NCI-H2227 (cell line): ENCODE data around the gene NUMA1.

Source experiments
- DNase-seq: peaks from one replicate; lab custom pipeline; 2025; ENCODE audit not compliant: unreplicated experiment; lab: John Stamatoyannopoulos, UW

NUMA1 gene

DNA sequence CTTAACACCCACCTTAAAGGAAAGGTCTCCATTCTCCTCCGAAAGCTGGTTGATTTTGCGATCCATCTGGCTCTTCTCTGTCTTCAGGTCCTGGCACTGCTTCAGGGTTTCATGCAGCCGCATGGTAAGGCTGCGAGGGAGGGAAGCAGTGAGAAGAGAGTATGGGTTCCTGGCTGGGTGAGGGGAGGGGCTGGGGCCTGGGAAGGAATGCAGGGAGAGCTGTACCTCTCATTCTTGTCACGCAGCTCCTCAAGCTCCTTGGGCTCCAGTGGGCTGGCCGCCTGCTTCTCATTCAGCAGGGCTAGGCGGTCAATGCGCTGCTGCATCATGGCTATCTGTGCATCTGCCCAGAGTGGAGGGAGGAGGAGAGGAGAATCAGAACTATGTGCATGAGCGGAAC lies 62.2 kb downstream of the NUMA1 start:
- DNase-seq, result no peak

DNA sequence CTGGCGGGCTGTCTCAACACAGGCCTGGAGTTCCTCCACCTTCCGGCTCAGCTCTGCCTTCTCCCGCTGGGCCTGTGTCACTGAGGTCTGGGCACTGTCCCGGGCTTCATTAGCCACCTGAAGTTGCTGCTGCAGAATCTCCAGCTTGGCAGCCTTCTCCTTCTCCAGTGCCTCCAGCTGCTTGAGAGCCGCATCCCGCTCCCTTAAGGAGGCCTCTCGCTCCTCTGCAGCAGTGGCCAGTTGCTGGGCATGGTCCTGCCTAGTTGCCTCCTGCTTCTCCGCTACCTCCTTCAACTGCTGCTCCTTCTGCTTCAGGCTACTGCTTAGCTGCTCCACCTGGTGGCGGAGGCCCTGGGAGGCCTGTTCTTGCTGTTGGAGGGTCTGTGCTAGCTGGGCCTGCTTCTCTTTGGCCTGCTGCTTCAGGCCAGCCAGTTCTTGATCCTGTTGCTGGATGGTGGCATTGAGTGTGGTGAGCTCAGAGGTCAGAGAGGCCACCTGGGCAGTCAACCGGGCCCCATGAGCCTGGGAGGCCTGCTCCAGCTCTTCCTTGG lies 64.8 kb downstream of the NUMA1 start:
- DNase-seq, result no peak

DNA sequence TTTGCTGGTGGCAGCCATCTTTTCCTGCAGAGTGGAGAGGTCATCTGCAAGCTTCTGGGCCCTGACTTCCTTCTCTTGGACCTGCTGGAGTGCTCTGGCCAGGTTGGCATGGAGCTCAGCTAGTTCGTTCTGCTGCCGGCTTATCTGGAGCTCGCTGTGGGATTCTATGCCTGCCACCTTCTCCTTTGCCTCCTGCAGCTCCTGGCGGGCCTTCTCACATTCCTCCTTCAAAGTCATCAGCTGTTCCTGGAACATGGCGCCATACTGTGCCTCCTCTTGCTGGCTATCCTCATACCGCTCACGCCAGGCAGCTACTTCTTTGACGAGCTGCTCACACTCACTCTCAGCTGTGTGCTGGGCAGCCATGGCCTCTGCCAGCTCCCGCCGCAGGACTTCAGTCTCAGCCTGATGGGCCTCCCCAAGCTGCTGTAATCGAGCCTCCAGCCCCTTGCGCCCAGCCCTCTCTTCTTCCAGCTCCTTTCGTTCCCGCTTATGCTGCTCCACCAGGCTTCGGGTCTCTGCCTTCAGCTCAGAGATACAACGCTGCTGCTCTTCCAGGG lies 65.5 kb downstream of the NUMA1 start:
- no peak for DNase-seq

DNA sequence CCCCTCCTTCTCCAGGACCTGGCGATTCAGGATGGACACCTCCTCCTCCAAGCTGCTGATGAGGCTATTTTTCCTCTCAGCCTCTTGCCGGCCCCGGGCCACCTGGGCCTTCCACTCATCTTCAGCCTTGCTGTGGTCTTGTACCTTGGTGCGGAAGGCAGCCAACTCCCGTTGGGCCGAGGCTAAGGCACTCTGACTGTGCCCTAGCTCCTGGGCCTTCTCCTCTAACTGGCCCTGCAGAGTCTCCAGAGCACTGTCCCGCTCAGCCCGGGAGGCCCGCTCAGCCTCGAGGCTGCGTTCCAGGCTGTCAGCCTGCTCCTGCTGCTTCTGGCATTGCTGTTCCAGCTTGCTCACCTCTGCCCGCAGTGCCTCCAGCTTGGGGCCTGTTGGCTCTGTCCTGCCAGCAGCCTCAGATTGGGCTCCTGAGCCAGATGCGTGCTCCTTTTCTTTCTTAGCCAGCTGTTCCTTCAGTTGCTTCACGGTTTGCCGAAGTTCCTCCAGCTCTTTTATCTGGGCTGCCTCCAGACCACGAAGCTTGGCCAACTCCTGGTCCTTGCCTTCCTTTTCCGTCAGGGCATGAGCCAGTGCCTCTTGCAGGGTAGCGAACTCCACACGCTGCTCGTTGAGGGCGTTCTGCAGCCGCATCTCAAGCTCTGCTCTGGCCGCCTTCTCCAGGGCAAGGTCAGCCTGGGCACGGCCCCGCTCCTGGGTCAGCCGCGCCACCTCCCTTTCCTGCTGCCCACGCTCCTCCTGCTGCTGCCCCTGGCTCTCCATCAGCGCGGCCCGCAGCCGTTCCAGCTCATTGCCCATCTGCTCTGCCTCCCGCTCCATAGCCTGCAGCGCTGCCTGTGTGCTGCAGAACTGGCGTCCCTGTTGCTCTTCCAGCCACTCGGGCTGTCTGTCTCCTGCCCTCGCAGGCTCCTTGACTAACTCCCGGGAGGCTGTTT lies 66.3 kb downstream of the NUMA1 start:
- DNase-seq, result no peak

DNA sequence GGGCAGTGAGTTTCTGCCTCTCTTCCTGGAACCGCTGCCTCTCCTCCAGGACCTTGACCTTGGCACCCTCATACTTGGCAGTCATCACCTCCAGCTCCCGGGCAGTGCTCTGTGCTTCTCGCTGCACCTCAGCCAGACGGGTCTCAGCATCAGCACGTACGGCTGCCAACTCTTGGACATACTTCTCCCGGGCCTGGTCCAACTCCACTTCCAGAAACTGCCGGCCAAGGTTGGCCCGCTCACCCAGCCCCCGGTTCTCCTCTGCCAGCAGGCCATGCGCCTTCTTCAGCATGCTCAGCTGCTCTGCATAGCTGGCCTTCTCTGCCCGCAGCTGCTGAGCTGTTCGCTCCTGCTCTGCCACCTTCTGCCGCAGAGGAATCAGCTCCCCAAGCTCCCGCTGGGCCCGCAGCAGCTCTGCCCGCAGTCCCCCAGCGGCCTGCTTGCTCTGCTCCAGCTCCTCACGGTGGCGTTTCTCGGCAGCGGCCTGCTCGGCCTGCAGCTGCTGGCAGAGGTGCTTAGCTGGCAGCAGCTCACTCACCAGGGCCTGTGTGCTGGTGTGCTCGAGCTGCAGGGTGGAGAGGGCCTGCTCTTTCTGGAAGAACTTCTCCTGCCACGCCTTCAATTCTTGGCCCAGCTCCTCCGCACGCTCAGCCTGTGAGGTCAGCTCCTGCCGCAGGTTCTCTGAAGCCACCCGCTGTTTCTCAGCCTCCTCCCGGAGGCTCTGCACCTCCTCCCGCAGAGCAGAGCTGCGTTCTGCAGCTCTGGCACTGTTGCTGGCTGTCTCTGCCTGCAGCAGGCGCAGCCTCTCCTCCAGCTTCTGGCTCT lies 67.2 kb downstream of the NUMA1 start:
- peak; percentile 86 for DNase-seq

DNA sequence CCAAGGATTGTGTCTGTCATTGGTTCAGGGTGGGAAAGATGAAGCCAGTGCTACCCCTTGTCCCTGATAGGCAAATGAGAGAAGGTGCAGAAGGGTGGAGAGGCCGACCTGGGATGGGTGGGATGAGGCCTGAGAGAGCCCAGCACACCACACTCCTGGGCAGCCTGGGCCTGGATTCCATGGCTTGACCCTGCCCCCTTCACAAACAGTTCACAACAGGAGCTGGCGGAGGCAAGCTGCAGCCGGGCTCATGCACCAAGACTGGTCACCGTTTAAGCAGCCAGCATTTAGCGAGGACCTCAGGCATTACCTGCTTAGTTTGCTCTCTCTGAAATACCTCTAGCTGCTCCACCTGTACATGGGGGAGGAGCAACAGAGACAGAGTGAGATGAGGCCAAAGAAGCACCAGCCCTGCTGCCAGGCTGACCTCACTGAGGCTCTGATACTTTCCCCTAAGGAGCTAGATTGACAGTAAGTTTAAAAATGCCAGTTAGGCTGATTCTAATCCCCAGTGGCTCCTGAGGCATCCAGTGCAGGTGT lies 68.2 kb downstream of the NUMA1 start:
- no peak for DNase-seq

DNA sequence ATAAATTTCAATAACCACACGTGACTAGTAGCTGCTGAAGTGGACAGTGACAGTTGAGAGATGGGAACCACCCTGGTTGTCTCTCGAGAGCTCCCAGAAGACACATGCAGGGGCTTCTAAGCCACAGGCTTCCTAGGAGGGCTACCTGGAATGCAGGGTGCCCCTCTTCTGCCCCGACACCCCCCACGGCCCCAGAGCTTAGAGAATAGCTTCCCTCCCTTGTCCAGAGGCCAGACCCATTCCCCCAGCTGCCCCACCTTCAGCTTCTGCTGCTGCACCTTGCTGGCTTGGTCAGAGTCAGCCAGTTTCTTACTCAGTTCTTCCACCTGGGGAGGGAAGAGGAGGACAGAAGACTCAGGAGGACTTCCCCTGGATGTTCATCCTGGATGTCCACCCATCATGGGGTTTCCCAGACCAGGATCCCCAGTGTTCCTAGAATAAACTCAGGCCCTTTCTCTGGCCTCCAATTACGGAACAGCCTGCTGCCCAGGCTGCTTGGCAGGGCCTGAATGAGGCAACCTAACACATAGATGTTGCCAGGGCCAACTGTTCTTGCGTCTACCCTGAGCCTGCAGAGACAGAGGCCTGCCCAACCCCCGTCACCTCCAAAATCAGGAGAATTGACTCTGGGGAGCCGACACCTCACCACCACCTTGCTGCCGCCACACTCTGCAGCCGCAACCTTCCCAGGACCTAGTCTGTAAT lies 69.7 kb downstream of the NUMA1 start:
- no peak for DNase-seq

DNA sequence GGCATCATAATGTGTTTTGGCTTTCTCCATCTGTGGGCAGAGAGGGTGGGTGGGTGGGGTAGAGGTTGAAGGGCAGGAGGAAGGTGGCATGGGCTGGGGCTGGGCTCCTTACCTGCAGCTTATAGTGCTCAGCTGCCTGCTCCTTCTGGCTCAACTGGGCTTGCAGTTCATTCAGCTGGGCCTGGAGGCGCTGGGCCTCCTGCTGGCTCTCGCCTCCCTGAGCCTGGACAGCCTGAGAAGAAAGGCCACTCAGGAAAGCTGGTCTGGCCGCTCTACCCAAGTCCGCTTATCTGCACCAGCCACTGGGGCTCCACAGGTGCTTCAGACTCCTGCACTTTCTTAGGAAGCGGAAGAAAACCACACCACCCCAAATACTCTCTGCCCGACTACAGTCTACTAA lies 71.2 kb downstream of the NUMA1 start:
- no peak for DNase-seq

DNA sequence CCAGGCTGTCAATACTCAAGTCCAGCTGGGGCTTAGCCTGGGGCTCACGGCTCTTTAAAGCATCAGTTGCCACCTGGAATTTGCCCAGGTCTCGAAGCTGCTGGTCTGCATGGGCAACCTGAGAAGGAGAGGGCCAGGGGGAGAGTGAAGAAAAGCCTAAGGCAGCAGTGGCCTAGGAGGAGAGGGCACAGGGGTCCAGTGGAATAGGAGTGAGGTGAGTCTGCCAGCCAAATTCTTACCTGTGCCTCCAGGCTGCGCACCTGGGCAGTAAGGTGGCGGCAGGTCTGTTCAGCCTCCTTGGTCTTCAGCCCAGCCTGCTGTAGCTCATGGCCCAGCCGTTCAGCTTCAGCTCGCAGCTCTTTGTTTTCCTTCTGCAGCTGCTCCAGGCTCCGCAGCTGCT lies 71.6 kb downstream of the NUMA1 start:
- no peak for DNase-seq

DNA sequence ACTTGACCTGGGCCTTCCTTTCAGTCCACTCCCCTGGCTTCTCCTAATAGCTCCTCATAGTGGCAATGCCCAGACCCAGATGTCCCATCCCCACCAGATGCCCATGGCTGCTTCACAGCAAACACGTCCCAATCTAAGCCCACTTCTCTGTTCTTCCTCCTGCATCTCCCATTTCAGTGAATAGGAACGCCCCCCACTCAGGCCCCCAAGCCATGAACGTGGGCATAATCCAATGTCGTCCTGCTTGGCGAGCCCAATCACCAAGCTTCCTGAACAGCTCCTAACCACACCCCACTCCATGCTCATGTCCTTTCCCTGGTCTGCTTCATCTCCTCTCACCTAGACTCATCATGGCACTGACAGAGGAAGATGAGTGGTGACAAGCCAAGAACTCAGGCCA lies 72.8 kb downstream of the NUMA1 start:
- no peak for DNase-seq

DNA sequence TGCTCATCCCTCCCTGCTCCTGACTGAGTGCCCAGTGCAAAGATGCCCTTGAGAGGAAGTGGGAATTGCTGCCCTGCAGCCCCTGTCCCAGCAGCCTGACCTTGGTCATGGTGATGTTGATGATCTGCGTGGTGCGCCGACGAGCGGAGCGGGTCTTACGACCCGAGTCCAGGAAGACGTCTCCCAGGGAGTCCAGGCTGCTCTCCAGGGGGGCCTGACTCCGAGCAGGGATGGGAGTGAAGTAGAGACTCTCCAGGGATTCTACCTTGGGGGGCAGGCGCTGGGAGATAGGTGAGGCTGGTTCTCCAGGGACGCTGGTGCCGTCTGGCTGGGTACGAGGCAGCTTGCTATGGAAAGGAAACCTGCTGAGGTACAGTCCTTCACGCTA lies 73.3 kb downstream of the NUMA1 start:
- DNase-seq, result no peak

DNA sequence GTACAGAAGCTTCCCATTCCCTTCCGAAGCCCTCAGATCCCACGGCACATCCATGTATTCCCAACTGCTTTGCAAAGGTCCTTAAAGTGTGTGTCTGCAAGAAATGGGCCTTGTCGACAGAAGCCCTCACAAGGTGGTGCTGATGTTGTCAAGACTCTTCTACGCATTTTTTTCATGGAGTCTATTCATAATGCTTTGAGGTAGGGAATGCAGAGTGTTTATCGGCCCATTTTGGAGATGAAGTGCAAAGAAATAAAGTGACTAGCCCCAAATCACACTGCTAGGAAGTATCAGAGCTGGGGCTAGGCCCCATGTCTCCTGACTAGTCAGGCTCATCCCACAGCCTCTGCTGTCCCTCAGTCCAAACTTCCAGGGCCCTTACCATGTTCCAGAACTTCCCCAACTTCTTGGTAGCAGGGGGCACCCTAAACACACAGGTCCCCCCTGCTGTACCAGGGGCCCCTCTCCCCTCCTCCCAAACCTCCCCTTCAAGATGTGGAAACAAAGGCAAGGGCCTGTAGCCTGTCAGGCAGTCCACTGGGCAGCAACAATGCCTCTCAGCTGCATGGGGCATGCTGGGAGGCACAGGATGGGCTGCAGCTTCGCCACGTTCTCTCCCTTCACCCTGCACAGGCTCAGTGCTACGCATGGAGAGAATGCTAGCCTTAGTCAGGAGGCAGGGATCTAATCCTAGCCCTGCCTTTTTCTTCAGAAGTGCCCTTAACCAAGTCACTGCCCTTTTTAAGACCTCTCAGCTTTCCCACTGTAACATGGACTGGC lies 73.8 kb downstream of the NUMA1 start:
- no peak for DNase-seq

DNA sequence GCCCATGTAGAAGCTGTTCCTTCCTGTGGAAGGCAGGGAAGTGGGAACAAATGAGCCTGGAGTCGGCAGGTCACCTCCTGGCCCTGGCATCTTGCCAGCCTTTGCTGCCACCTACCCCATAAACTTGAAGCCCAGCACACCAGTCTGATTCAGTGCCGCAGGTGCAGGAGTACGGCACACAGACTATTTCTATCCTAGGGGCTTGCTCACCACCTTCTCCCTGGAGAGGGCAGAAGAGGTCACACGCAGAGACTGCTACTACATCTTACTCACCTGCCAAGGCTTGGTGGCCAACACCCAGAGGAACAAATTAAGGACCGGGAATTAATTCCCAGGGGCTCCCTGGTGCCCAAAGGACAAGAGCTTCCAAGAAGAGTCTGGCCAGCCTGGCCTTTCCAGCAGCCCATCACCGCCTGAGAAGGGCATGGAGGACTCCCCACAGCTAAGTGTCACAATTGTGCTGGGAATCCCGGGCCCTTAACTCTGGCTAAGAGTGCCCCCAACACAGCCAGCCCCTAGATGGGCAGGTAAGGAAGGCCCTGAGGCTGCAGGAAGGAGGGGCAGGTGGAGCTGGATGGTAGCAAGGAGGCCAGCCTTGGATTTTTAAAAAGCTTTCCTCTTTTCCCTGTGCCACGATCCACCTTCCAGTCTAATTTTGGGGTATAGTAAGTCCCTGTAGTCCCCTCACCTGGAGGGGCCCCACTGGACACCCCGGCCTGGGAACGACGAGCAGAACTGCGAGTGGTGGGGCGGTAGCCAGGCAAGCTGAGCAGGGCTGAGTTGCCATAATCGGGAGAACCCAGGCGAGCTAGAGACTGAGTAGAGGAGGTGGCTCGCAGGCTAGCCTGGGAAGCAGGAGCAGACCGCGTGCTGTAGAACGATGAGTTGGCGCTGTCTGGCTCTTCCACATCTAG lies 74.7 kb downstream of the NUMA1 start:
- peak; percentile 50 for DNase-seq

DNA sequence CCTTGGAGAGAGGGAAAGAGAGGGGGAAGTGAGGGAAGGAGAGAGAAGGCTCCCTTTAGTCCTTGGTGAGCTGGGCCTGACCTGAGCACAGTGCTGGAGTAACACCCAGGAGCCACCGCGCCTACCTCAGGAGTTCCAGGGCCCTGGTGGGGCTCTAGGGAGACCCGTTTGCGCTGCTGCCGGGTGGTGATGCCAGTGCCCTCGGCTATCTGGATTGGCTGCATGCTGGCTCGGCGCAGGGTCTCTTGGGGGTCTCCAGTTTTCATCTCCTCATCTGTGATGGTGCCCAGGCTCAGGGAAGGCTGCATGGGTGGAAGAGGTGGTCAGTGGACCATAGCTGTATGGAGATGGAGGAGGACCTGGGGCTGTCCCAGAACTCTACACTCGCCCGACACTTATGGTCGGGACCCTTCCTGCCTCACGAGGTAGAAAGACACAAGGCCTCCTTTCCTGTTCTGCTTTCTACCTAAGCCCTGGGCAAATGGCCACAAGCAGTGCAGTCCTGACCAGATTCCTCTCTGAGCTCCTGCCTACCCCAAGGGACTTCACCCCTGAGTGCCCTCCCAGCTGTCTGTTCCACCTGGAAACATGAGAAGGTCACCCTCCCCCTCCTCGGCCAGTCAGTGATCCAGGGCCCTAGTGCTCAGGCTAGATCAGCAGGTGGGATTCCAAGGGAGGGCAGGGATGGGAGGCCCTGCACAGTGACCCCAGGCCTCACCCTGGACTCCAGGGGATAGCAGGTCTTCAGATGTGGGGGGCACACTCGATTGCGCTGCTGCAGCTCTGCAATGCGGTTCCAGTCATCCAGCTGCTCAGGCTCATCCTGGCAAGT lies 75.6 kb downstream of the NUMA1 start:
- DNase-seq, result no peak

DNA sequence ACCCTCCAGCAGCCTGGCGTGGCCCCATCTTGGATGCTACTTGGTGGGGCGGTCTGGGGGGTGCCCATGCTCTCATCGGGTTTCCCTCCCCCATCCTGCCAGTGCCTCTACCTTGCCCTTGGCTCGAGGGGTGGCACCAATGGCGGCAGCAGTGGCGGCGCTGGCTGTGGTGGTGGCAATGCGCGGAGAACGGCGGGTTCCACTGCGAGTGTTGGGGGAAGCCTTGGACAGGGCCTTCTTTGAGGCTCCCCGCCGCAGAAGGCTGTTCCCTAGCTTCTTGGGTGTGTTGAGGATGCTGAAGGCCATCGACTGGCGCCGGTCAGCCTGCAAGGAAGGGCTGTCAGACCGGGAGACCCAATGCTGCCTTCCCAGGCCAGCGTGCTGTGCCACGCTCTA lies 76.6 kb downstream of the NUMA1 start:
- no peak for DNase-seq

DNA sequence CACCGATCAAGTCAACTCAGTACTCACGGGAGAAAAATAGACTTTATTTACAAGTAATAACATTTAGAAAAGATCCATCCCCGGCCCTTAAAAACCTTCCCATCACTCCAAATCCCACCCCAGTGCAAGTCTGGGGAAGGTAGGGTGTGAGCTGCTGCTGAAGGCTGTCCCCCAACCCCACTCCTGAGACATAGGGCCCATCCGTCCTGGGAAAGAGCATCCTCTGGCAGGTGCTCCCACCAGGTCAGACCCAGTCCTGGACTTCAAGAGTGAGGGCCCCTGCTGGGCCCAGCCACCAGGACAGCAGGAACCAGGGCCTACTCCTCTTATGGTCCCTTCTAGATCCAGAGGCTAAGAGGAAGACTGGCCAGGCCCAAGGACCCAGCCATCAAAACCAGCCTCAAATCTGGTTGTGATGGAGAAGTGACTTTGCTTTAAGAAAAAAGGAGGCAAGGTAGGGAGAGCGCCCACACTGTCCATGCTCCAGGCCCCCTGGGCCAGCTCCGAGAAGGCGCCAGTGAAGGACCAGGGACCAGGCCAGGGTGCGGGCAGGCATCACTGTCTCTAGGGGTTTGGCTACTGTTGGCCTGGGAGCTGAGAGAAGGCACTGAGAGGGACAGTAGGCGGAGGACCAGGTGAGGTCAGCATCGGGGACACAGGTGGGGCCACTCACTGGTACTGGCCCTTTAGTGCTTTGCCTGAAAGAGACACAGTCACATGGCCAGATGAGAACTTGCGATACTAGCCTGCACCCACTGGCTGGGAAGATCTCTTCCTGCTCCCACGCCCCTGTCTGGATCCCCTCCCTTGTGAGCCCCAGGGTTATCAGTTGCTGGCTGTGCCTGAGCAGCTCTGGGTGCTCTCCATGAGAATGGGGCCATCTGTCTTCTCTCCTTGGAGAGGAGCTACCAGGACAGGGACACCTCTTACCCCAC lies 77.2 kb downstream of the NUMA1 start:
- DNase-seq, result no peak
